Smooth muscle cell (in vitro differentiated cells): ENCODE measurements around the gene USP35. TPM values are rescaled to one million over a fixed set of nuclear protein-coding genes. Genes with fewer than 3 reads are reported as not detected.

Experiments used
- DNase-seq: peaks from one replicate; lab custom pipeline; 2025; ENCODE audit not compliant: unreplicated experiment; lab: John Stamatoyannopoulos, UW
- H2AFZ ChIP-seq: fragments of 200-600 bp; sonication (generic); 2 replicates; pipeline ENCODE4 v1.6.0; 2016; ENCODE audit warnings: antibody characterized with exemption, low read depth, mild to moderate bottlenecking
- H3F3A ChIP-seq: fragments of 200-600 bp; sonication (generic); 2 replicates; pipeline ENCODE4 v1.6.0; 2017; ENCODE audit warnings: antibody characterized with exemption, low read depth
- H3K27ac ChIP-seq: fragments of 200-600 bp; sonication (generic); 2 replicates; pipeline ENCODE4 v1.5.1; 2016; ENCODE audit warnings: low read depth, mild to moderate bottlenecking
- H3K27me3 ChIP-seq: fragments of 200-600 bp; sonication (generic); 2 replicates; pipeline ENCODE4 v1.6.1; 2016; ENCODE audit warnings: low read depth, mild to moderate bottlenecking
- H3K36me3 ChIP-seq: fragments of 200-600 bp; sonication (generic); 2 replicates; pipeline ENCODE4 v1.5.1; 2016; ENCODE audit warnings: low read depth
- H3K4me1 ChIP-seq: fragments of 200-600 bp; sonication (generic); 2 replicates; pipeline ENCODE4 v1.5.1; 2016; ENCODE audit warnings: low read depth
- H3K4me2 ChIP-seq: fragments of 200-600 bp; sonication (generic); 2 replicates; pipeline ENCODE4 v1.6.0; 2016; ENCODE audit warnings: mild to moderate bottlenecking
- H3K4me3 ChIP-seq: fragments of 200-600 bp; sonication (generic); 2 replicates; pipeline ENCODE4 v1.5.1; 2016; ENCODE audit warnings: mild to moderate bottlenecking
- H3K79me2 ChIP-seq: fragments of 200-600 bp; sonication (generic); 2 replicates; pipeline ENCODE4 v1.6.0; 2016; ENCODE audit warnings: low read depth, mild to moderate bottlenecking
- H3K9ac ChIP-seq: fragments of 200-600 bp; sonication (generic); 2 replicates; pipeline ENCODE4 v1.6.0; 2016; ENCODE audit warnings: low read depth
- H3K9me3 ChIP-seq: fragments of 200-600 bp; sonication (generic); replicated peaks from 2 replicates; pipeline ENCODE4 v1.5.1; 2016; ENCODE audit warnings: low read depth
- H4K20me1 ChIP-seq: fragments of 200-600 bp; sonication (generic); 2 replicates; pipeline ENCODE4 v1.6.0; 2016; ENCODE audit warnings: low read depth
- CTCF ChIP-seq: fragments of 200-600 bp; sonication (generic); IDR thresholded peaks from 2 replicates; pipeline ENCODE4 v1.5.1; 2017; ENCODE audit warnings: borderline replicate concordance, mild to moderate bottlenecking, antibody characterized with exemption; ENCODE audit not compliant: insufficient read depth, poor library complexity, severe bottlenecking
- WGBS: methylation state at CpG from one replicate; pipeline ENCODE4 v1.1.7; 2016; ENCODE audit warnings: low lambda C conversion rate; 5-methylcytosine and 5-hydroxymethylcytosine counted together
- polyA plus RNA-seq: library from polyadenylated mRNA; unstranded; fragments of >200 nt; fragmentation: Nextera tagmentation; extraction: Ambion mirVana; gene quantifications from 2 replicates; pipeline ENCODE4 v1.2.1, GENCODE V29; 2016
- total RNA-seq: library from RNA; depleted of rRNA; stranded (reverse); fragments of >200 nt; gene quantifications from 2 replicates; pipeline ENCODE4 v1.2.3, GENCODE V29; 2014

USP35 gene
- total and polyA plus RNA-seq, 2 experiments from 2014 or later: 4.5 to 9.5 TPM

DNA sequence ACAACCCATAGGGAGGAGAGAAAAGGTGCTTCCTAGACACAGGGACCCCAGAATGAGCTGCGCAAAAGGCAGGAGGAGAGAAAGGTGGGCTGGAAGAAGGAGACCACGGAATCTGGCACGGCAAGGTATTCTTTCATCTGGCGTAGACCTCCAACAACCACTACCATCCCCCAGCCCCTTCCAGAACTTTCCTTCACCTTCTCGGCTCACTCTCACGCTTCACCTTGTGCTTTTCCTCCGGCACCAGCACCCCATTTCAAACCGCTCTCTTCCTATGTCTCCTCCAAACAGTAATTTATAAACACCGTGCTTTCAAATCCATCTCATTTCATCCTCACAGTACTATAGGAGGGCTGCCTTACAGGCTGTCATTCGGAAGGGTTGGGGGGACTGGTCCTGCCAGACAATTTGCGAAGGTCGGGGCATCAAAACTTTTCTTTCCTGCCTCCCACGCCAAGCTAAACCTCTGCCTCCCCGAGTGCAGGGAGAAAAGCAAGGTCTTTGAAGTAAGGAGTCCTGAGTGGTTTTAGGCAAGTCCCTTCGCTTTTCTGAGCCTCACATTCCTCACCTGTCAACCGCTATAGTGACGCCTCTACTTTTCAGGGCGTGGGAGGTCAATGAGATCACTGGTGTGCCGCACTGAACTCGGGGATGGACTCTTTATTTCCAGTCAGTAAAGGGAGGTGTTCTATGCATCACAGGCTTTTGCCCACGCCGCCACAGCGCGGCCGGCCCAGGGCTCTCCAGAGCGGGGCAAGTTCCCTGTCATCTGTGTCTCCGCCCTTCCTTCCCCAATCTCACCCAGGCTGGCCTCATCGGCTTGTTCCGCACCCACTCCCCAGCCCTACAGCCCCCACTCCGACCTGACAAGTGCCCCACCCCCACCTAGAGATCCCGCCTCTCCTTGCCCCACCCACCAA is 1.1 kb upstream of the USP35 start:
- H3K4me1 ChIP-seq: peaks cover 7% of the 10 kb centered on the region

GRCh38 chr11:78189174-78189724 is 530 bp downstream of the USP35 start:
- Histone ChIP-seq H3K9me3 (no peaks in the 10 kb centered on the region), H2AFZ (peak overlapping the region; percentile 58), H3F3A (peaks cover 10% of the 10 kb centered on the region), H3K79me2 (peaks cover 44% of the 10 kb centered on the region), H3K4me3 (peak overlapping the region; percentile 87), H3K9ac (peak overlapping the region; percentile 42), H3K27ac (no peak overlapping the region), H3K36me3 (no peaks in the 10 kb centered on the region), H4K20me1 (peaks cover 56% of the 10 kb centered on the region), H3K4me2 (peak overlapping the region; percentile 87), H3K4me1 (peaks cover 7% of the 10 kb centered on the region), H3K27me3 (no peaks in the 10 kb centered on the region)
- DNase-seq: no peak
- TF ChIP-seq CTCF: no peak
- 31% methylated on average over 18 of the region's 18 CpGs for WGBS

More for the DNA sequence above, 1.1 kb upstream of the USP35 start:
- Histone ChIP-seq H3K4me2 (peak overlapping the region; percentile 86), H2AFZ (peak overlapping the region; percentile 21), H3K9me3 (no peaks in the 10 kb centered on the region), H4K20me1 (peaks cover 40% of the 10 kb centered on the region), H3K9ac (peak overlapping the region; percentile 69), H3K27ac (peak overlapping the region; percentile 83), H3K79me2 (peaks cover 37% of the 10 kb centered on the region), H3K4me3 (peak overlapping the region; percentile 87), H3F3A (peaks cover 10% of the 10 kb centered on the region), H3K36me3 (no peaks in the 10 kb centered on the region), H3K27me3 (no peaks in the 10 kb centered on the region)
- 31% methylated on average over 26 of the region's 31 CpGs for WGBS
- DNase-seq: no peak
- TF ChIP-seq CTCF: no peak

- Histone ChIP-seq H3K9ac (no peak overlapping the region), H3K27ac (no peak overlapping the region), H3K4me1 (peaks cover 8% of the 10 kb centered on the region), H3K9me3 (no peaks in the 10 kb centered on the region), H3K36me3 (no peaks in the 10 kb centered on the region), H4K20me1 (peaks cover 62% of the 10 kb centered on the region), H3F3A (peaks cover 10% of the 10 kb centered on the region), H3K4me2 (peak overlapping the region; percentile 87), H2AFZ (no peak overlapping the region), H3K4me3 (peak overlapping the region; percentile 87), H3K79me2 (peaks cover 41% of the 10 kb centered on the region), H3K27me3 (no peaks in the 10 kb centered on the region)
- 63% methylated on average over 3 of the region's 3 CpGs for WGBS
- DNase-seq: no peak
- no peak for TF ChIP-seq CTCF
Observed at GRCh38 chr11:78189851-78190250, 1.1 kb downstream of the USP35 start.
